AG04450 (cell line): Measurements from ENCODE around the gene RLN3. TPM values are rescaled to one million over a fixed set of nuclear protein-coding genes. Genes with fewer than 3 reads are reported as not detected.
"Not testable (repeated sequence)": the region's sequence is repeated elsewhere in the genome, so short reads cannot be mapped to it uniquely, and the experiment has no call there.

Experiments
- CTCF ChIA-PET: fragments of 300-600, 350-600 bp; formaldehyde crosslinking; extraction: SDS; loops from one replicate; lab custom pipeline; 2022; ENCODE audit warnings: antibody characterized with exemption, inconsistent platforms; lab: Charles Lee
- POLR2A ChIA-PET: fragments of 350-600 bp; formaldehyde crosslinking; extraction: SDS; loops from one replicate; lab custom pipeline; 2021; ENCODE audit warnings: antibody characterized with exemption, inconsistent platforms; lab: Yijun Ruan, JAX
- DNase-seq: peaks from one replicate; pipeline ENCODE4 v3.0.0-alpha.2; 2011; ENCODE audit warnings: low read depth, low spot score
- H3K27ac ChIP-seq: one replicate; pipeline ENCODE4 v1.5.1; 2012; ENCODE audit warnings: low read depth, low read length, control low read depth
- H3K27me3 ChIP-seq: one replicate; pipeline ENCODE4 v1.6.0; 2012; ENCODE audit warnings: low read length; ENCODE audit not compliant: control insufficient read depth, insufficient read depth
- H3K4me3 ChIP-seq: 2 replicates; pipeline ENCODE4 v1.5.1; 2011; ENCODE audit warnings: mild to moderate bottlenecking, low read depth, low read length, control low read depth
- H3K9me3 ChIP-seq: 2 replicates; pipeline ENCODE4 v1.5.1; 2012; ENCODE audit warnings: low read length; ENCODE audit not compliant: control insufficient read depth, insufficient read depth
- CTCF ChIP-seq: IDR thresholded peaks from 2 replicates; pipeline ENCODE4 v1.5.1; 2011; ENCODE audit warnings: low read depth, low read length, control low read depth, inconsistent platforms
- polyA plus RNA-seq: library from polyadenylated mRNA; depleted of rRNA; stranded (reverse); fragments of >200 nt; gene quantifications from 2 replicates; pipeline ENCODE4 v1.2.3, GENCODE V29; 2011

The RLN3 gene
- polyA plus RNA-seq, 1 experiment = not detected

- no peak for DNase-seq
- Histone ChIP-seq H3K27ac (no peak overlapping the region), H3K4me3 (no peak overlapping the region), H3K27me3 (no peaks in the 10 kb centered on the region), H3K9me3 (no peaks in the 10 kb centered on the region)
- ChIA-PET CTCF (interaction anchor here (0.6 to 1.4 kb wide), 2 partner anchors 10 to 22 kb away, joined by 3 to 8 read pairs; partner anchors contain the start of gene IL27RA), POLR2A (no interaction called here)
- no peak for TF ChIP-seq CTCF
Observed at GRCh38 chr19:14021474-14021873, 6.5 kb upstream of the RLN3 start.

DNA sequence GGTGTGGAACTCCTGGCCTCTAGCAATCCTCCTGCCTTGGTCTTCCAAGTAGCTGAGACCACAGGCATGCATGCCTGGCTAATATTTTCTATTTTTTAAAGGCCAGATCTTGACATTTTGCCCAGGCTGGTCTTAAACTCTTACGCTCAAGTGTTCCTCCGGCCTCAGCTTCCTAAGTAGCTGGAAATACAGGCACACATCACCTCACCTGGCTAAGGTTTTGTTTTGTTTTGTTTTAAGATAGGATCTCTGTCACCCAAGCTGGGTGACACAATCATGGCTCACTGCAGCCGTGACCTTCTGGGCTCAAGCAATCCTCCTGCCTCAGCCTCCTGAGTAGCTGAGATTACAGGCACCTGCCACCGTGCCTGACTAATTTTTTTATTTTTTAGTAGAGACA, 5.5 kb upstream of the RLN3 start:
- ChIA-PET CTCF (no interaction called here), POLR2A (no interaction called here)
- no peak for TF ChIP-seq CTCF
- DNase-seq = no peak
- H3K27me3 ChIP-seq = no peaks in the 10 kb centered on the region
- H3K9me3 ChIP-seq = no peaks in the 10 kb centered on the region
- no peak overlapping the region for H3K27ac ChIP-seq
- no peak overlapping the region for H3K4me3 ChIP-seq

- peak; percentile 38; the same call in 1 of the 2 replicates for TF ChIP-seq CTCF
- Histone ChIP-seq H3K27me3 (peaks cover 9% of the 10 kb centered on the region), H3K27ac (no peak overlapping the region), H3K9me3 (no peaks in the 10 kb centered on the region; the same call in 1 of the 2 replicates), H3K4me3 (no peak overlapping the region)
- ChIA-PET POLR2A (interaction anchor here (0.7 kb wide), 1 partner anchor 17 kb away, joined by 4 read pairs; the partner anchor contains the start of gene RFX1), CTCF (no interaction called here)
- DNase-seq = no peak
Observed at GRCh38 chr19:14023404-14024235, 4.3 kb upstream of the RLN3 start.

GRCh38 chr19:14026652-14027192, 1.2 kb upstream of the RLN3 start:
- not testable (repeated sequence) for DNase-seq, H3K9me3 ChIP-seq, H3K27ac ChIP-seq, H3K4me3 ChIP-seq
- POLR2A ChIA-PET = interaction anchor here (0.7 kb wide), 1 partner anchor 137 kb away, joined by 3 read pairs; no protein-coding TSS in a partner anchor
- CTCF ChIA-PET = interaction anchor here (1.1 kb wide), 2 partner anchors 32 to 49 kb away, joined by 3 read pairs; no protein-coding TSS in a partner anchor
- peaks cover 20% of the 10 kb centered on the region for H3K27me3 ChIP-seq

DNA sequence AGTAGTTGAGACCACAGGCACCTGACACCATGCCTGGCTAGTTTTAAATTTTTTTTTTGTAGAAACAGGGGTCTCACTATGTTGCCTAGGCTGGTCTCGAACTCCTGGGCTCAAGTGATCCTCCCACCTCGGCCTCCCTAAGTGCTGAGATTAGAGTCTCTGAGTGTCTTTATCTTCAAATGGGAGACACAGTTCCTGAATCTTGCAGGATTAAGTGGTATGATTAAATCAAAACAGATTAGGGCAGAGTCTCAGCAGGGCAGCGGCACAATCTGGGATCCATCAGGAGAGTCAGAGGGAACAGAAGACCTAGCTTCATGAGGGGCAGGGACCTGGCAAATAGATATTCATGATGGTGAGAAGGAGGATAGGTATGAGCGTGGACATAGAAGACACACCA, 953 bp downstream of the RLN3 start:
- Histone ChIP-seq H3K4me3 (no peak overlapping the region), H3K27me3 (peaks cover 20% of the 10 kb centered on the region), H3K27ac (no peak overlapping the region), H3K9me3 (no peaks in the 10 kb centered on the region; the same call in 1 of the 2 replicates)
- POLR2A ChIA-PET = no interaction called here
- DNase-seq = no peak
- TF ChIP-seq CTCF = no peak
- CTCF ChIA-PET = interaction anchor here (1.1 to 1.5 kb wide), 2 partner anchors 30 to 43 kb away, joined by 3 to 6 read pairs; partner anchors contain the start of gene MISP3
